ENCODE data around the gene PRDM11.

PRDM11 gene

DNA sequence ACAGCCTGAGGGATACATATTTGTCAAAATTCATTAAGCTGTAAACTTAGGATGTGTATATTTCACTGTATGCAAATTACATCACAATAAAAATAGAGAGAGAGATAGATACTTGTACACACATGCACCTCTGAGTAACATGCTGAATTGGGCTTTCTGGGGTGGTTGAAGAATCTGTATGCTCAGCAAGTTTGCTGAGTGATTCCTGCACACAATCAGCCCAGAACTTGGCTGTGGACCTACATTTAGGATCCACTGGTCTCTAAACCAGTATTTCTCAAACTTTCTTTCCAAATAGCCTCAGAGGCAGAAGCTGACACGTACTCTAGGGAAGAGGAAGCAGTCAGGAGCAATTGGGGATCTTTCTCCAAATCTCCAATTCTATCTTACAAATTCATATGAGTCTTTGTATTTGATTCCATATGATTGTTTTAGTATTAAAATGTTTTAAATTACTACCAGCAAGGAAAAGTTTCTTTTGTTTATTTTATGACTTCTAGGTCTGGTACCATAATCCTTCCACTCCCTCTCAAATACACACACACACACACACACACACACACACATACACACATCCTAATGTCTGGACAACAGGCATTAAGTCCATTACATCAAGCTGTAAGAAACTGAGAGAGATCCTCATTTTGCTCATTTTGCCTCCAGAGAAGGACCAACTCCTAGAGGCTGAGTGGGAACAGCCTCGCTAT lies 119.7 kb downstream of the PRDM11 start:
- DNase-seq (ENCODE audit: low read depth) = no peak

- DNase-seq (ENCODE audit: low read depth) = no peak
Measured at GRCh38 chr11:45266676-45267020, 120.2 kb downstream of the PRDM11 start.

- no peak for DNase-seq (ENCODE audit: low read depth)
Measured at GRCh38 chr11:45267052-45267451, 120.6 kb downstream of the PRDM11 start.

GRCh38 chr11:45267652-45268299 lies 121.3 kb downstream of the PRDM11 start:
- no peak for DNase-seq (ENCODE audit: low read depth)

GRCh38 chr11:45269678-45270077 lies 123.2 kb downstream of the PRDM11 start:
- DNase-seq (ENCODE audit: low read depth) = no peak

DNA sequence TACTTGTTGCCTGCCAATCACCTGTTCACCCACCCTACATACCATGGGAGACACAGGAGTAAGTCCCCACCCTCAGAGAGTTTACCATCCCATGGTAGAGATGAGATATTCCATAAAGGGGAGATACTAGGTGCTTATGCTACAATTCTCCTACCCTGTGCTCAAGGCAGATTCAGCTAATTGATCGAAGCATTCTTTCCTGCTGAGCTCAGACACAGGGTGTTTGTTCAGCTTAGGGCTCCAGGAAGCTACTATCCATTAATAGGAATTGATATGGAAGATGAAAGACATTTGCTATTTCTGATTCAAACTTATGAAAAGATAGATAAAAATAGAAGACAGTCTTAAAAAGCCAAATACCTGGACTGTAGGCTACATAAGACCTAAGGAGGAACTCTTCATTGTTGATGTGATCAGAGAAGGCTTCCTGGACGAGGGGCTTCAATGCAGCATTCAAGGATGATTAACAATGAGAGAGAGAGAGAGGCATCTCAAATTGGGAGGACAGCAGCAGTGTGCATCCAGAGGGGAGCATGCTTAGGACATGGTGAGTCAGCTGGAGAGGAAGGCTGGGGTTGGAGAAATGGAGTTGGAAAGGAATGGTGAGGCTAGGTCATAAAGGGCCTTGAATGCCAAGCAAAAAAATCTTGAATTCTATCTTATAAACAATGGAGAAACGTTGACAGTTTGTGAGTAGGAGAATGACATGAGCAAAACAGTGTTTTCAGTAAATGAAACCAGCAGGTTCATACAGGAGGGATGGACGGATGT lies 124.7 kb downstream of the PRDM11 start:
- DNase-seq (ENCODE audit: low read depth) = no peak

DNA sequence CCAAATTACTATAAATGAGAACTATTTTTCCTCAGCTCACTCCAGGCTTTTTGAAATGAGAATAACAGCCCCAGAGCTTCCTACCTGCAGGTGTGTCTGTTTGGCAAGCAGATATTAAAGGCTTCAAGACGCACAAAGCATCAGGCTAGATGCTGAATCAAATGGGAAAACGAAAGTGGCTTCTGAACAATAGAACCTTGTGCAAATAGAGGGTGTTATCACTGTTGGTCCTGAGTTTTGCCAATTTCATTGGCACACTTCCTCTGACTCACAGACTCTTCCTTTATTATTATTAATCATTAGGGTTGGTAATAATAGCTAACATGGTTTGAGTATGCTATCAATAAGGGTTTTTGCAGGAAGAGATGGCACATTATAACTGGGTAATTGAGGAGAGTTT lies 126.3 kb downstream of the PRDM11 start:
- no peak for DNase-seq (ENCODE audit: low read depth)

DNA sequence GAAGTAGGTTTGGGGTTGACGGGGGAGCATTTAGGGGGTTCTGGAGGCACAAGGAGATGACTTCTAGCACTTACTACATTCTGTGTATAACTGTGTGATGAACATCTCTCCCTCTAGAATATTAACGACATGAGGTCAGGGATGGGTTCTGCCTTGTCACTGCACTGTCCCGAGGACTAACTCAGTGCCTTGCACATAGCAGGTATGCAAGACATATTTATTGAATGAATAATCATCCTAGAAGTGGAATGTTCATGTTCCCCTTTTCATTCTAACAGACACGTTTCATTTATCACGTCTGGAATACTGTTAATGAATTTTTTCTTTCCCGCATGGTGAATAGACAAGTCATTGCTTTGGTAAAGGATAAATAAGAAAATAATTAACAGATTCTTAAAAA lies 127.1 kb downstream of the PRDM11 start:
- no peak for DNase-seq (ENCODE audit: low read depth)

- no peak for DNase-seq (ENCODE audit: low read depth)
Measured at GRCh38 chr11:45274206-45274605, 127.8 kb downstream of the PRDM11 start.

DNA sequence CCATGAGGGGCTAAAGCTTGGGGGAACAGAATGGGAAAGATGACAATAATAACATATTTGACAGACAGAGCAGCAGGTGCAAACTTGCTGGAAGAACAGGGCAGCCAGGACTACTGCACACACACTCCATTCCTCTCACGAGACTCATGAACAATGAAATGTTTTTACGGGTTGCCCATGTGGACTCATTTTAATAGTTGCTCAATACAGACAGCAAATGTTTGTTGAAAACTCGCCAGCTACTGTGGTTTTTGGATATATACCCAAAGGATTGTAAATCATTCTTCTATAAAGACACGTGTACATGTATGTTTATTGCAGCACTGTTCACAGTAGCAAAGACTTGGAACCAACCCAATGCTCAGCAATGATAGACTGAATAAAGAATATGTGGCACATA lies 129.4 kb downstream of the PRDM11 start:
- no peak for DNase-seq (ENCODE audit: low read depth)

DNA sequence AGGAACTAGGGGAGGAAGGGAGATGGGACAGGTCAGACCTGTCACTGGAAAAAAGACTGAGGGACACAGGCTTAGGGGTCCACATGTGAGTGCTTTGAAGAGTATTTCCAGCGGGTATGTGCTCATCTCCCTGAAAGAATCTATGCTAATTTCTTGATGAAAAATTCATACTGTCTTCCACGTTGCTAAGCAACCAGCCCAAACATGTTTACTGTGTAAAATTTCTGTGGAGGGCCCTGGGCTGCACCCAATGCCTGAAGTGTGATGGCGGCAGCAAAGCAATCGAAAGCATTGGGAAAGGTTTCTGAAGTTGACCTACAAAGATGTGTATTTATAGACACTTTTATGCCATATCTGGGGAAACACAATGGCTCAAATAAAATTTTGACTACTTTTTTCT lies 132.3 kb downstream of the PRDM11 start:
- DNase-seq (ENCODE audit: low read depth) = no peak

GRCh38 chr11:45279645-45280044 lies 133.2 kb downstream of the PRDM11 start:
- DNase-seq (ENCODE audit: low read depth) = no peak

DNA sequence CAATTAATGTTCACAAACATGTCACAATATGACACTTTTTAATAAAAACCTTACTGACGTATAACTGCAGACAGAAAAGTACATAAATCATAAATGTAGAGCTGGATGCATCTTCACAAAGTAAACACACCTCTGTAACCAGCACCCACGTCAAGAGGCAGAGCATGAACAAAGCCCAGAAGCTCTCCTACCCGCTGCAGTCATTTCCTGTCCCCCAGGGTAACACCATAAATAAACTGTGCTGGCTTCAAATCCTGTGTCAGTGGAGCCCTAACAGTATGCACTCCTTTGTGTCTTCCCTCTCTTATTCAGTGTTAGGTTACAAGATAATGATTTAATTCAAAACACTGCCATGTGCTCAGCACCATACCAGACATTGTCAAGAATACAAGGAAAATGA lies 134.0 kb downstream of the PRDM11 start:
- DNase-seq (ENCODE audit: low read depth) = no peak

- no peak for DNase-seq (ENCODE audit: low read depth)
Measured at GRCh38 chr11:45282081-45282480, 135.6 kb downstream of the PRDM11 start.

All from activated T-helper 9 cell treated with anti-CD3 and anti-CD28 coated beads, Interleukin-2, amount 50 U/mL, for 16 hours (primary cell).